Measurements from ENCODE around the gene CTIF.
A peak's percentile ranks its signal among the peaks of the same experiment; 100 is the strongest.

CTIF gene

DNA sequence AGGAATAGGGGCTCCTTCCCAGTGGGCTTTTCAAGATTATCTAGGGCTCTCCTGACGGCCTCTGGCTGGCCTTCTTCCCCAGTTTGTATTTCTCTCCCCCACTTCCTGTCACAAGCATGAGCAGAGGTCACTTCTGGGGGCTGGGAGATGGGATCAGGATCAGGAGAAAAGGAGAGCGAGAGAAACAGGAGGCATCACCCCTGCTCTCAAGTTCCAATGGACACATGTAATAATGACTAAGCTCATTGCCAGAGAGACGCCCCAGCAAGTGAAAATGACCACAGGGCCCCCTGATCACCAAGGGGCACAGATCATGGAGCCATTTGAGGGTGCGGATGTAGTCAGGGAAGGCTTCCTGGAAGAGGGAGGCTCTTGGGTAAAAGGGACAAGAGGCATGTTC, 319.8 kb downstream of the CTIF start:
- Histone ChIP-seq H3K4me3 (ENCODE audit: low read length in 2 of 2) (no peak overlapping the region), H3K36me3 (ENCODE audit: control insufficient read depth in 2 of 2, insufficient read depth in 2 of 2, low read length in 2 of 2) (peaks cover 6 to 13% of the 10 kb centered on the region in 2 donors), H3K27me3 (ENCODE audit: control insufficient read depth in 1 of 2, insufficient read depth in 2 of 2, low read length in 2 of 2) (no peaks in the 10 kb centered on the region), H3K27ac (ENCODE audit: low read length) (no peak overlapping the region), H3K9me3 (ENCODE audit: control insufficient read depth in 2 of 2, low read length in 2 of 2) (no peaks in the 10 kb centered on the region), H3K4me1 (ENCODE audit: control insufficient read depth, insufficient read depth, low read length) (no peaks in the 10 kb centered on the region), H3K9ac (ENCODE audit: low read length in 2 of 2) (no peak overlapping the region)

DNA sequence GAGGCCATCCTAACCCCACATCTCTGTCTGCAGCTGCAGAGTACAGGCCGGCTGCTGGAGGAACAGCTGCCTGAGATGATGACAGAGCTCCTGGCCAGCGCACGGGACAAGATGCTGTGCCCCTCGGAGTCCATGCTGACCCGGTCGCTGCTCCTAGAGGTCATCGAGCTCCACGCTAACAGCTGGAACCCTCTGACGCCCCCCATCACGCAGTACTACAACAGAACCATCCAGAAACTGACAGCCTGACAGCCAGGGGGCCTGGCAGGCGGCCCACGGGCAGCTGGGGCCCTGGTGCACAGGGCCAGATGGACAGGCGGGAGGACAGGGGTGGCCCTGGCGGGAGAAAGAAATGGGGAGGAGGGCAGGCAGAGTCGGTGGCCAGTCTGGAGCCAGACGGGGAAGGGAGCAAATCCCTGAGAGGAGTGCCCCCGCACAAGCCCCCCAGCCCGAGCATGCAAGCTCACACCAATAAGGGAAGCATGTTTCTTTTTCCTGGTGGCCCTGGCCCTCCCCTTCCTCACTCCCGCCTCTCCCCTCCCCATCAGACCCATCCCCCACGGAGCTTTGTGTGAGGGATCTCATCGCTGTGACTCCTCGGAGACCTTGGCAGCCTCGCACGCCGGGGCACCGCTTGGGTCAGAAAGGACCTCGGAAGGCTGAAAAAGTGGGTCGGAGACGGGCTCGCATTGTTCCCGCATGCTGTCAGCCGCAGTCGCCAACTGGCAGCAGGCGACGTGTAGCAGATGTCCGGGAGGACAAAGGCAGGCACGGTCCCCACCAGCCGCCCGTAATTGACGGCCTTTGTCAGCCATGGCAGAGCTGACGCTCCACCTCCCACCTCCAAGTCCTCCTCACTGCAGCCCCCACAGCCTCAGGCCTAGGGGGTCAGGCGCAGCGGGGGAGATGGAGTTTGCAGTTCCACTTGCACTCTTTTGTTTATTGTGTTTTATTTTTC, 320.8 kb downstream of the CTIF start:
- Histone ChIP-seq H3K36me3 (ENCODE audit: control insufficient read depth in 2 of 2, insufficient read depth in 2 of 2, low read length in 2 of 2) (peaks cover 6 to 13% of the 10 kb centered on the region in 2 donors), H3K4me3 (ENCODE audit: low read length in 2 of 2) (no peak overlapping the region), H3K9ac (ENCODE audit: low read length in 2 of 2) (no peak overlapping the region), H3K27ac (ENCODE audit: low read length) (no peak overlapping the region), H3K27me3 (ENCODE audit: control insufficient read depth in 1 of 2, insufficient read depth in 2 of 2, low read length in 2 of 2) (no peaks in the 10 kb centered on the region), H3K9me3 (ENCODE audit: control insufficient read depth in 2 of 2, low read length in 2 of 2) (no peaks in the 10 kb centered on the region), H3K4me1 (ENCODE audit: control insufficient read depth, insufficient read depth, low read length) (no peaks in the 10 kb centered on the region)

DNA sequence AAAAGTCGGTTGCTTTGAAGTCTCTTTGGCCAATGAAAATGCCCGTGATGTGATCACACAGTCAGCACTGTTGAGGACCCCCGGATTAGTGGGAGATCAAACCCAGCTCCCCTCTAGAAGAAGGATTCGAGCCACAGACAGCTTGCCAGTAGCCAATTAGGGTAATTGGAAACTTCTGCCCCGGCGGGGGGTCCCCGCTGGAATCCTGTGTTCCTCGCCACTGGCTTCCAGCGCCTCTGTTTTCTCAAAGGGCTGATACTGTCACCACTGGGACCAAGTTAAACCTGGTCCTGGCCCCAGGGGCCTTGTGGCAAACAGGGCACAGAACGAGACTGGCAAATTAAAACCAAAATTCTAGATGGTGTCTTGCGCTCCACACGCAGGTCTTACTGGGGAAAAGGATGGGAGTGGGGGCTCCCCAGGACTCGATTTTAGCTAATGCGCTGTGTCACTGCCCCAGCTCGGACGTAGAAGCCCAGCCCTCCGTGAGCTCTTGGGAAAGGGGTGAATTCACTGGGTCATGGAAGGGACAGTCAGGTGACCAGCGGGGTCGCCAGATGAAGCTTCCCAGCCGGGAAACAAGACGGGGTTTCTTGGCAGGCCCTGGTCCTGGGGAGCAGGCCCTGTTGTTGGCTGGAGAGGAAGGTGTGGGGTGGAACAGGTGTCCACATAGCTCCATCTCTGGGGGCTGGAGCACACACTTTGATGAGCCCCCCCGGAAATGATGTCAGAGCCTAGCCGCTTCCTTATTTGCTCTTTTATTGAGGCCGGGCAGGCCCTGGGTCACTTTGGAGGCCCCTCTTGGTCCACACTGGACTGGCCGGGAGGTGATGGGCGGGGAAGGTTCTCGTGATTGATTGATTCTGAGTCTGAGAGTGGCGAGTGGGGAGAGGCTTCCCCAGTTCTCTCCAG, 321.7 kb downstream of the CTIF start:
- Histone ChIP-seq H3K36me3 (ENCODE audit: control insufficient read depth in 2 of 2, insufficient read depth in 2 of 2, low read length in 2 of 2) (peaks cover 6 to 11% of the 10 kb centered on the region in 2 donors), H3K4me1 (ENCODE audit: control insufficient read depth, insufficient read depth, low read length) (no peaks in the 10 kb centered on the region), H3K9me3 (ENCODE audit: control insufficient read depth in 2 of 2, low read length in 2 of 2) (no peaks in the 10 kb centered on the region), H3K9ac (ENCODE audit: low read length in 2 of 2) (no peak overlapping the region), H3K4me3 (ENCODE audit: low read length in 2 of 2) (no peak overlapping the region), H3K27ac (ENCODE audit: low read length) (no peak overlapping the region), H3K27me3 (ENCODE audit: control insufficient read depth in 1 of 2, insufficient read depth in 2 of 2, low read length in 2 of 2) (no peaks in the 10 kb centered on the region)

DNA sequence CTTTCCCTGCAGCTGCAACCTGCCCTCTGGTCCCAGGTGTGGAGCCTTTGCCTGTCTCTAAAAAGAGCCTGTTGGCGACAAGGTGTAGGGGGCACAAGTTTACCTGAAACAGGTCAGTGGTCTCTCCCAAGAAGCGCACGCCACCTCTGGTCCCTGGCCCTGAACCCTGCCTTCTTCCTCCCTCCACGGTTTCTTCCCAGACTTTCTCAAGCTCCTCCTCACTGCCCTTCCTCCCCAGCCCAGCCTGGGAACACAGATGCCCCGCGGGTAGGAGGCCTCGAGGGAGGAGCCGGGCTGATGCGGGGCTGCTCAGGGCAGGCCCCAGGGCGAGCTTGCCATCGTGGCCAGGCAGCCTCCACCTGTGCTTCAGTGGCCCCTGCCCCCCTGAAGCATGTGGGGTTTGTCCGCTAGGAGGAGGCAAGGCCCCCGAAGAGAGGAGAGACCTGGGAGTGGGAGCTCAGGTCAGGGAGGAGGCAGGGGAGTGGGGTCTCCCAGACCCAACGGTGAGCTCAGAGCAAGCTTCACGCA, 322.4 kb downstream of the CTIF start:
- Histone ChIP-seq H3K36me3 (ENCODE audit: control insufficient read depth in 2 of 2, insufficient read depth in 2 of 2, low read length in 2 of 2) (peaks cover 6 to 11% of the 10 kb centered on the region in 2 donors), H3K9ac (ENCODE audit: low read length in 2 of 2) (no peak overlapping the region)

DNA sequence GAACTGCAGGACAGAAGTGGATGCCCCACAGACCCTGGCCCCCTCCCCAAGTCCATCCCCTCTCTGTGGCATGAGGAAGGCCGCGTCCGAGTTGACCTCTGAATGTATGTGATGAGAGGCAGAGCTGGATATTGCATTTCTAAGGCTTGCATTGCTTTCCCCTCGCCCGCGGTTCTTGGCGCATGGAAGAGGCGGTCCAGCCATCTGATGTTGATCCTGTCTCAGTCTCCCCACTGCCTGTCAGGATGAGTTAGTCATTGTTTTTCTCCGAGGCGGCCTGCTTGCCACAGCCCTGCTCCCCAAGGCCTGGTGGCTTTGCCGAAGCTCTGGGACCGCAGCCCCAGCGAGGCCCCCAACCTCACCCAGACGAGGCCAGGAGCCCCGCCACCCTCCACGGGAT, 323.3 kb downstream of the CTIF start:
- peaks cover 9% of the 10 kb centered on the region for H3K4me1 ChIP-seq (ENCODE audit: control insufficient read depth, insufficient read depth, low read length)
- H3K4me3 ChIP-seq (ENCODE audit: low read length in 2 of 2), result no peak overlapping the region
- H3K36me3 ChIP-seq (ENCODE audit: control insufficient read depth in 2 of 2, insufficient read depth in 2 of 2, low read length in 2 of 2), result peaks cover 6 to 11% of the 10 kb centered on the region in 2 donors
- H3K27ac ChIP-seq (ENCODE audit: low read length), result no peak overlapping the region
- no peaks in the 10 kb centered on the region for H3K27me3 ChIP-seq (ENCODE audit: control insufficient read depth in 1 of 2, insufficient read depth in 2 of 2, low read length in 2 of 2)
- H3K9ac ChIP-seq (ENCODE audit: low read length in 2 of 2), result no peak overlapping the region
- H3K9me3 ChIP-seq (ENCODE audit: control insufficient read depth in 2 of 2, low read length in 2 of 2), result no peaks in the 10 kb centered on the region

More for the DNA sequence above, 322.4 kb downstream of the CTIF start:
- Histone ChIP-seq H3K27me3 (ENCODE audit: control insufficient read depth in 1 of 2, insufficient read depth in 2 of 2, low read length in 2 of 2) (no peaks in the 10 kb centered on the region), H3K9me3 (ENCODE audit: control insufficient read depth in 2 of 2, low read length in 2 of 2) (no peaks in the 10 kb centered on the region), H3K27ac (ENCODE audit: low read length) (no peak overlapping the region), H3K4me1 (ENCODE audit: control insufficient read depth, insufficient read depth, low read length) (peaks cover 2% of the 10 kb centered on the region), H3K4me3 (ENCODE audit: low read length in 2 of 2) (no peak overlapping the region)

DNA sequence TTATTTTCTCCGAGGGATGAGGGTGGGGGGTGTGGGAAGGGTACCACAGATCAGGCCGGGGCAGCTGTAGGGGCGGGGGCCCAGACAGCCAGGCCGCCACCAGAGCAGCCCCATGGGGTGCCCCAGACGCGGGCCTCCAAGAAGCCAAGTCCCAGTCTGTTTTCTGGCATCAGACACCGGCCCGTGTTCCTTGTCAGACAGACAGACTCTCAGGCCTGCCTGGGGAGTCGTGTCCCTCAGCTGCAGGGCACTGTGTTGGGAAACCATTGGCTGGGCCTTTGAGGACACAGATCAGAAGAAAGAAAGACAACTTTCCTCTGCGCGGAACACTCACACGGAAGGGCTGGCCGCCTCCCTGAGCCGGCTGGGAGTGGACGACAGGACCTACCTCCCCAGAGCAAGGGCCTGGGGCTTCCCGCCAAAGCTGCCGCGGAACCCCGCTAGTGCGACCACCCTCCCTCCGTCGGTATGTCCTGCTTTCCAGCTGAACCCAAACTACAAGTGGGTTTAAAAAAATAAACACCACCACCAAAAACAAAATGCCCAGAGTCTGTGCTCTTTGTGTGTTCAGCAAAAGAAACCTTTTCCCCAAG, 323.9 kb downstream of the CTIF start:
- Histone ChIP-seq H3K9ac (ENCODE audit: low read length in 2 of 2) (no peak overlapping the region), H3K4me1 (ENCODE audit: control insufficient read depth, insufficient read depth, low read length) (peaks cover 9% of the 10 kb centered on the region), H3K9me3 (ENCODE audit: control insufficient read depth in 2 of 2, low read length in 2 of 2) (no peaks in the 10 kb centered on the region), H3K4me3 (ENCODE audit: low read length in 2 of 2) (no peak overlapping the region), H3K27me3 (ENCODE audit: control insufficient read depth in 1 of 2, insufficient read depth in 2 of 2, low read length in 2 of 2) (no peaks in the 10 kb centered on the region), H3K36me3 (ENCODE audit: control insufficient read depth in 2 of 2, insufficient read depth in 2 of 2, low read length in 2 of 2) (peaks cover 0 to 7% of the 10 kb centered on the region in 2 donors), H3K27ac (ENCODE audit: low read length) (no peak overlapping the region)

DNA sequence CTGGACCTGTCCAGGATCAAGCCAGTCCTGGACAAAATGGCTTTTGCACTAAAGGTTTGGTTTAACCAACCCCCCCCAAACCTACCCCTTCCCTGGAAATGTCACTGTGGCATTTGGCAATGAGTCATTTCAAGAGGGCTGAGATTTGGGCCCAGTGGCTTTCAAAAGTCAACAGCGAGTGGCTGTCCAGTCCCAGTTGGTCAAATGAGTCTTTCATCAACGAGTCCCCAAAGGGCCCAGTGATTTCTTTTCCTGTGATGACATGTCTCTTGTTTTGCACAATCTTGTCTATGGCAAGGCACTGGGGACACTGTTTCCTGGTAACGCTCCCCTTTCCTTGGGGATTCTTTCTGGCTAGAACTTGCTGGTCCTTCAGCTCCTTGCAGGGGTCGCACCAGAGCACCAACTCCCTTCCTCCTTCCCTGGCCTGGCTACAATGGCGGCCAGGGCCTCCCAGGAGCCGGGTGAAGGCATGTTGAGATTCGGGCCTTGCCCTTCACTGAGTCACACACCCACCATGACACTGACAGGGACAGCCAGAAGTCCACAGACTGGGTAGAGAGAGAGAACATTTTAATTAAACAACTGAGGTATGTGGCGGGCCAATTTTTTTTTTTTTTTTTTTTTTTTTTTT, 324.7 kb downstream of the CTIF start:
- Histone ChIP-seq H3K9ac (ENCODE audit: low read length in 2 of 2) (no peak overlapping the region), H3K27ac (ENCODE audit: low read length) (no peak overlapping the region), H3K4me3 (ENCODE audit: low read length in 2 of 2) (no peak overlapping the region), H3K9me3 (ENCODE audit: control insufficient read depth in 2 of 2, low read length in 2 of 2) (no peaks in the 10 kb centered on the region), H3K4me1 (ENCODE audit: control insufficient read depth, insufficient read depth, low read length) (peaks cover 9% of the 10 kb centered on the region), H3K36me3 (ENCODE audit: control insufficient read depth in 2 of 2, insufficient read depth in 2 of 2, low read length in 2 of 2) (peaks cover 0 to 3% of the 10 kb centered on the region in 2 donors), H3K27me3 (ENCODE audit: control insufficient read depth in 1 of 2, insufficient read depth in 2 of 2, low read length in 2 of 2) (no peaks in the 10 kb centered on the region)

DNA sequence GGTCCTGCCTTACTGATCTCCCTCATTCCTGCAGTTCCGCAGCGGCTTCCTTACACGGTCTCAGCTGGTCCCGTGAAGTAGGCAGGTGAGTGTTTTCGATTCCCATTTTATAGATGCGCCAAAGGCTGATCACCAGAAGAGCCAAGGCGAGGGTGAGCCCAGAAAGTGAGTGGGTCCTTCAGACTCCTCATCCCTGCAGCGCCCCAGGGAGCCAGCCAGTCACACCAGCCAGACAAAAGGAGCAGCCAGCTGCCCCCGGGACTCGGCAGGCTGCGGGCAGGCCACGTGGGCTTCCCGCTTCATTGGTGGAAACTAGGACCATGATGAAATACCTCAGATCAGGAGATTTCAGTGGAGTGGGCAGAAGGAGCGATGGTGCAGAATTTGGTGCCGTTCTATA, 326.0 kb downstream of the CTIF start:
- H3K9ac ChIP-seq (ENCODE audit: low read length in 2 of 2), result no peak overlapping the region
- H3K9me3 ChIP-seq (ENCODE audit: control insufficient read depth in 2 of 2, low read length in 2 of 2), result no peaks in the 10 kb centered on the region
- no peak overlapping the region for H3K27ac ChIP-seq (ENCODE audit: low read length)
- H3K4me1 ChIP-seq (ENCODE audit: control insufficient read depth, insufficient read depth, low read length), result peaks cover 9% of the 10 kb centered on the region
- no peaks in the 10 kb centered on the region for H3K27me3 ChIP-seq (ENCODE audit: control insufficient read depth in 1 of 2, insufficient read depth in 2 of 2, low read length in 2 of 2)
- no peak overlapping the region for H3K4me3 ChIP-seq (ENCODE audit: low read length in 2 of 2)
- peaks cover 0 to 2% of the 10 kb centered on the region in 2 donors for H3K36me3 ChIP-seq (ENCODE audit: control insufficient read depth in 2 of 2, insufficient read depth in 2 of 2, low read length in 2 of 2)

DNA sequence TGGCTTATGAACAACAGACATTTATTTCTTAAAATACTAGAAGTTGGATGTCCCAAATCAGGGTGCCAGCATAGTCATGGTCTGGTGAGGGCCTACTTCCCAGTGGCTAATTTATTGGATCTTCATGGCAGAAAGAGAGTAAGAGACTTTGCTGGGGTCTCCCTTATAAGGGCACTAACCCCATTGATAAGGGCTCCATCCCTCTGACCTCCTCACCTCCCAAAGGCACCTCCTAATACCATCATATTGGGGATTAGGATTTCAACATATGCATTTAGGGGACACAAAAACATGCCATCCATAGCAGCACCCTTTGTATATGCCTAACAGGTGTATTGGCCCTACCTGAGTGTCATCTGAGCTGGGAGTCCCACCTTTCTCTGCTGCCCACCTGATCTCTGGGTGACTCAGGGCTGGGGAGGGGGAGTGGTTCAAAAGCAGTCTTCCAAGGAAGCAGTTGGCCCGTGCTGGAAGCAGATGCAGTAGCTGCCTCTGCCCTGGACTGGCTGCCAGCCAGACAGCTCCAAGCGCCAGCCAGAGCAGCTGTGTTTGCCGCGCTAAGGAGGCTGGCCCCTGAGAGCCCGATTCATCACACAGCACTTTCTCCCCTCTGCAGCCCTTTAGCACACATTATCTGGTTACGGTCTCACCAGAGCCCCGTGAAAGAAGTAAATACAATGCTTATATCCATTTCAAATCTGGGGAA, 327.4 kb downstream of the CTIF start:
- H3K9ac ChIP-seq (ENCODE audit: low read length in 2 of 2), result peak overlapping the region in 1 of 2 donors; percentile 5
- H3K27me3 ChIP-seq (ENCODE audit: control insufficient read depth in 1 of 2, insufficient read depth in 2 of 2, low read length in 2 of 2), result no peaks in the 10 kb centered on the region
- no peak overlapping the region for H3K27ac ChIP-seq (ENCODE audit: low read length)
- no peaks in the 10 kb centered on the region for H3K36me3 ChIP-seq (ENCODE audit: control insufficient read depth in 2 of 2, insufficient read depth in 2 of 2, low read length in 2 of 2)
- H3K4me3 ChIP-seq (ENCODE audit: low read length in 2 of 2), result no peak overlapping the region
- H3K4me1 ChIP-seq (ENCODE audit: control insufficient read depth, insufficient read depth, low read length), result peaks cover 9% of the 10 kb centered on the region
- H3K9me3 ChIP-seq (ENCODE audit: control insufficient read depth in 2 of 2, low read length in 2 of 2), result no peaks in the 10 kb centered on the region

Data from stomach smooth muscle (tissue), 2 donors.